D721Med (cell line): ENCODE measurements around the gene CNTN4.

Experiments used
- DNase-seq: peaks from one replicate; pipeline ENCODE4 v3.0.0; 2011; ENCODE audit warnings: low spot score; ENCODE audit not compliant: insufficient read length
- FAIRE-seq: peaks from 2 replicates; lab custom pipeline; 2011; peaks lifted over from hg19 to GRCh38; lab: Jason Lieb, UNC
- CTCF ChIP-seq: IDR thresholded peaks from 2 replicates; pipeline ENCODE4 v1.5.1; 2012; ENCODE audit warnings: mild to moderate bottlenecking, control low read depth; ENCODE audit not compliant: insufficient read depth; ENCODE audit errors: missing control alignments

Gene CNTN4

GRCh38 chr3:2849092-2849491 is 750.4 kb downstream of the CNTN4 start:
- FAIRE-seq (no peak), DNase-seq (no peak)
- no peak for TF ChIP-seq CTCF

- TF ChIP-seq CTCF = no peak
- FAIRE-seq (no peak), DNase-seq (no peak)
These were observed 752.0 kb downstream of the CNTN4 start for GRCh38 chr3:2850701-2851100.

DNA sequence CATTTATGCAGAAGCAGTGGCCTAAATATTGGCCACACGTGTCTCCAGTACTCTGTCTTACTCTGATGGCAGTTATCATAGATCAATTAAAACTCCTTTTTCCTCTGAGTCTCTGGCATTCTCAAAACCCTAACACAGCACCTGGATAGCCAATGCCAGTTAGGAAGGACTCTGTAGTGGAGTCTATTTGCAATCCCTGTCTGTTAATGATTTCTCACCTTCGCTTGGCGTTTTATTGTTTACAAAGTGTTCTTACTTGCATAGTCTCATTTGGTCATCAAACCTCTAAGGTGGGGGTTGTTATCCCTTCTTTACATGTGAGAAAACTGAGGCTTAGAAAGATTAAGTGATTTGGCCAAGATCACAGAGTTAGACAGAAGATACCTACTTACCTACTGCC is 752.7 kb downstream of the CNTN4 start:
- FAIRE-seq = no peak
- no peak for DNase-seq
- no peak for TF ChIP-seq CTCF

- TF ChIP-seq CTCF = no peak
- FAIRE-seq (no peak), DNase-seq (no peak)
These were observed 753.2 kb downstream of the CNTN4 start for GRCh38 chr3:2851835-2852234.

- DNase-seq = no peak
- no peak for TF ChIP-seq CTCF
- no peak for FAIRE-seq
These were observed 755.0 kb downstream of the CNTN4 start for GRCh38 chr3:2853651-2854050.

DNA sequence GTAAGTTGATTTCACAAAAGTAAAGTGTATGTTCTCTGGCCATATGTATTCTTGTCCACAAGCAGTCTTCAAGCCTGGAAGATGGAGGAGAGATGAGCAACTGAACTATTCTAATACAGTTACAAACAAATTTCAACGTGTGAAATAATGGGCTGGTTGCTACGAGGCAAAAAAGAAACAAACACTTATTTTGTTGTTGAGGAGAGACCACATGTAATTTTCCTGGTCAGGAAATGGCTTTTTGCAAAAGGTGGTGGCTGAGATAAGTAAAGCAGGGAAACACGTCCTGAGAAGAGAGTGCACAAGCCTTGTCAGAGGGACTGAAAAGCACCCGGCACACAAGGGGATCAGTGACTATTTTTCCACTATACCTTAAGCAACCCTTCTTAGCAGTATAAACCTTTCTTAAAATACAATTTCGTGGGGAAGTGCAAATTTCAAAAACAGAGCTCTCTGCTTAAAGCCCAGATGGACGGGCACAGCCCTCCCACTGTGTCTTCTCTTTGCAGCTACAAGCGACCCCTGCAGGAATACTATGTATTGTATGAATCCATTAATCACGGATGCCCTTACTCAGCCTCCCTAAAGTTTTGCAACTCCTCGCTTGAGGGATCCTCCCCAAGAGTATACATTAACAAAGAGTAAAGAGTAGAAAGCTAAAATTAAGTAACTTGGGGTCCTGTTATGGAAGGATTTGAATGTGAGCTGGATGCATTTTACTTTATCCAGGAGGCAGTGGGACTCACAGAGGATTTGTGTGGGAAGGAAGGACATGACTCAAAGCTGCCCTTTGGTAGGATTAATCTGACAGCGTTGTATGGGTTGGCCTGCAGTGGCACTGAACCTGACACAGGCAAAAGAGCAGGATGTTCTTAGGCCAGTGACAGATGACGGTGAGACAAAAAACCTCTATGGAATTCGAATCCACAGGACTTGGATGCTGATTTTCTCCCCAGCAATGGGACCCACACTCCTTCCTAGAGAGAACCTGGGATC is 757.8 kb downstream of the CNTN4 start:
- DNase-seq (no peak), FAIRE-seq (no peak)
- TF ChIP-seq CTCF = no peak

DNA sequence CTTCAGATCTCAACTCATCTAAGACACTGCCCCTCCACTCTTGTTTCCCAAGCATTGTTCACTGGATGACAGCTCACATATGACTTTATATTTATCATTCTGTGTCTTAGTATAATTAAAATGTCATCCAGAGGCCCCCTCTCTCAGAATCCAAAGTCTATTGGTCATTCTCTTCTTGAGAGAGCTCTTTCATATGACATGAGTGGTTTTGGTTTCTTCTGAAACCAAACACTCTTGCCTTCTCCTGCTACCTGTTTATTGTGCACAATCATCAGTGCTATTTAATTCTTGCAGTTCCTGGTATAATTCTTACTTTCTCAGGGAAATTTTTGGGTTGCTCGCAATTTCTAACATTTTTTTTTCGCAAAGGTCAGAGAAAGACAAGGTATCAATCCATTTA is 762.0 kb downstream of the CNTN4 start:
- no peak for DNase-seq
- TF ChIP-seq CTCF = no peak
- no peak for FAIRE-seq
